B cell (primary cell): ENCODE results near the gene ACOXL. TPM values are rescaled to one million over a fixed set of nuclear protein-coding genes. Genes with fewer than 3 reads are reported as not detected.

Source experiments
- ATAC-seq: fragments of 200-7000 bp; cut with Tn5 transposase; one replicate; pipeline ENCODE4 v1.10.0; 2021; ENCODE audit warnings: low read depth, mild to moderate bottlenecking, moderate number of reproducible peaks, moderate library complexity
- CTCF ChIA-PET: fragments of 350-600 bp; sonication (Branson Sonifier 250); formaldehyde crosslinking; loops from one replicate; lab custom pipeline; 2021; ENCODE audit warnings: antibody characterized with exemption, inconsistent platforms; lab: Charles Lee
- POLR2A ChIA-PET: fragments of 350-600 bp; sonication (Branson Sonifier 250); formaldehyde crosslinking; loops from one replicate; lab custom pipeline; 2021; ENCODE audit warnings: antibody characterized with exemption; lab: Charles Lee
- DNase-seq: peaks from one replicate; pipeline ENCODE4 v3.0.0; 2013
- H2AFZ ChIP-seq: 2 replicates; pipeline ENCODE4 v1.6.1; 2012; ENCODE audit warnings: mild to moderate bottlenecking, low read depth, low read length; ENCODE audit not compliant: insufficient read depth, poor library complexity, severe bottlenecking
- H3K27ac ChIP-seq, 2 donors: 1 replicate in 1 of 2; 2 replicates in 1 of 2; pipeline ENCODE4 v1.5.1; 2012 to 2013; ENCODE audit warnings: low read length in 2 of 2, mild to moderate bottlenecking in 2 of 2, moderate library complexity in 1 of 2
- H3K27me3 ChIP-seq, 4 experiments: fragments of 200-600 bp in 1 of 4; sonication (generic) in 1 of 4; replicated peaks in 1 of 4; 1 replicate in 2 of 4; 2 replicates in 2 of 4; pipeline versions ENCODE4 v1.6.1 to v1.7.0; 2013 to 2016; ENCODE audit warnings: low read length in 3 of 4, mild to moderate bottlenecking in 2 of 4, mixed read lengths in 1 of 4, moderate library complexity in 1 of 4; ENCODE audit not compliant: insufficient read depth in 4 of 4, control insufficient read depth in 3 of 4; ENCODE audit errors: control extremely low read depth in 1 of 4
- H3K36me3 ChIP-seq, 2 experiments: replicated peaks in 1 of 2; 1 replicate in 1 of 2; 2 replicates in 1 of 2; pipeline versions ENCODE4 v1.6.1 to v1.7.1; 2013; ENCODE audit warnings: low read length in 1 of 2; ENCODE audit not compliant: insufficient read depth in 2 of 2, control insufficient read depth in 1 of 2; ENCODE audit errors: control extremely low read depth in 1 of 2, extremely low read depth in 1 of 2
- H3K4me1 ChIP-seq, 2 donors: fragments of 200-600 bp in 1 of 2; sonication (generic) in 1 of 2; 1 replicate in 1 of 2; 2 replicates in 1 of 2; pipeline versions ENCODE4 v1.5.1 to v1.6.1; 2013 to 2017; ENCODE audit warnings: low read length in 2 of 2; ENCODE audit not compliant: control insufficient read depth in 2 of 2, insufficient read depth in 2 of 2
- H3K4me2 ChIP-seq: replicated peaks from 2 replicates; pipeline ENCODE3; 2012; ENCODE audit warnings: mild to moderate bottlenecking, low read depth, low read length; ENCODE audit not compliant: poor library complexity, severe bottlenecking
- H3K4me3 ChIP-seq, 5 experiments: fragments of 200-600 bp in 1 of 5; sonication (generic) in 1 of 5; 1 replicate in 3 of 5; 2 replicates in 2 of 5; pipeline versions ENCODE4 v1.5.1 to v1.7.0; 2011 to 2016; ENCODE audit warnings: low read length in 4 of 5, mild to moderate bottlenecking in 4 of 5, low read depth in 2 of 5, control low read depth in 1 of 5, moderate library complexity in 1 of 5; ENCODE audit not compliant: insufficient read depth in 1 of 5; ENCODE audit errors: control extremely low read depth in 1 of 5, extremely low read depth in 1 of 5
- H3K79me2 ChIP-seq: fragments of 200-600 bp; sonication (generic); one replicate; pipeline ENCODE4 v1.6.0; 2016; ENCODE audit warnings: low read length; ENCODE audit not compliant: control insufficient read depth, insufficient read depth
- H3K9ac ChIP-seq: fragments of 200-600 bp; sonication (generic); 2 replicates; pipeline ENCODE4 v1.6.1; 2017; ENCODE audit warnings: mild to moderate bottlenecking, low read length, moderate library complexity
- H3K9me3 ChIP-seq, 3 donors: one replicate each; pipeline versions ENCODE4 v1.6.1 to v1.7.1; 2013; ENCODE audit warnings: low read length in 2 of 3; ENCODE audit not compliant: control insufficient read depth in 2 of 3, insufficient read depth in 1 of 3; ENCODE audit errors: control extremely low read depth in 1 of 3
- H4K20me1 ChIP-seq: 2 replicates; pipeline ENCODE4 v1.6.0; 2012; ENCODE audit warnings: mild to moderate bottlenecking, low read length; ENCODE audit not compliant: insufficient read depth, control insufficient read depth, poor library complexity, severe bottlenecking
- H3K27ac Mint-ChIP-seq: one replicate; pipeline ENCODE4 v1.8.0; 2021; ENCODE audit warnings: mixed read lengths
- H3K27me3 Mint-ChIP-seq: one replicate; pipeline ENCODE4 v1.8.0; 2021; ENCODE audit warnings: mixed read lengths
- H3K4me1 Mint-ChIP-seq: one replicate; pipeline ENCODE4 v1.8.0; 2021; ENCODE audit warnings: mixed read lengths
- H3K4me3 Mint-ChIP-seq: one replicate; pipeline ENCODE4 v1.8.0; 2021; ENCODE audit warnings: mixed read lengths
- H3K9me3 Mint-ChIP-seq: one replicate; pipeline ENCODE4 v1.8.0; 2022; ENCODE audit warnings: mixed read lengths; ENCODE audit not compliant: insufficient read depth
- EZH2 ChIP-seq: IDR thresholded peaks from 2 replicates; pipeline ENCODE4 v1.6.1; 2012; ENCODE audit warnings: borderline replicate concordance, low read depth, mild to moderate bottlenecking, moderate library complexity, low read length; ENCODE audit not compliant: insufficient read depth, poor library complexity, severe bottlenecking
- WGBS: methylation state at CpG from one replicate; pipeline ENCODE4 v1.1.5; 2013; ENCODE audit warnings: missing lambda C conversion rate; ENCODE audit not compliant: insufficient coverage; 5-methylcytosine and 5-hydroxymethylcytosine counted together
- intact Hi-C: fragments of 100-400 bp; cut with micrococcal nuclease; formaldehyde crosslinking; loops from one replicate; pipeline ENCODE4 v1.10.0; 2022
- polyA plus RNA-seq: library from polyadenylated mRNA; depleted of rRNA; stranded (reverse); fragments of >200 nt; gene quantifications from 2 replicates; pipeline ENCODE4 v1.2.3, GENCODE V29; 2012
- total RNA-seq, 2 donors: library from RNA; stranded (reverse); fragments of 120-200 nt in 1 of 2; gene quantifications; 1 replicate in 1 of 2; 2 replicates in 1 of 2; pipeline versions ENCODE4 v1.2.3 to v1.2.4, GENCODE V29; 2013 to 2022
- TF ChIP-seq, protein P1 (sequence below): fragments of 200-600 bp; IDR thresholded peaks from one replicate; pipeline ENCODE4 v1.8.0; 2022; ENCODE audit warnings: antibody characterized with exemption, mild to moderate bottlenecking

The ACOXL gene
- total and polyA plus RNA-seq, 2 donors (not counting 1 experiment from before 2014, with no cell fraction given) = 0.06 TPM; not detected in 1

DNA sequence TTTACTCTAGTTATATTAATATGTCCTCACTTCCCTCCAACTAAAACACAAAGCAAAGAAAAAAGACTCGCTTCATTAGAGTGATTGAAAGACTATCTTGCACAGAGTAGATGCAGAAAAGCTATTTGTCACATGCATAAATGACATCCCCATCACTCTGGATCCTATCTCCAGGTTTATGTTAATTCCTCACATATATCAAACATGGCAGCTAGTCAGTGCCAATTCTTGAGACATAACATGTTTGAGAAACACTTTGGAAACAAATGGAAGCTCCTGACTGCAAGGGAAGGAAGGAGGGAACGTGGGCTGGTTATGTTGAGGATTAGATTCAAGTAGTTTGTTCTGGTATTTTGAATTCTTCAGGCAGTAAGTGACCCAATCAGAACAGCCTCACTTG is 298.6 kb downstream of the ACOXL start:
- Histone ChIP-seq H3K36me3 (no peaks in the 10 kb centered on the region), H2AFZ (no peak overlapping the region), H3K4me2 (no peak overlapping the region), H3K4me1 (peaks cover 2 to 3% of the 10 kb centered on the region in 2 donors), H3K27ac (no peak overlapping the region), H3K9ac (no peak overlapping the region), H3K9me3 (peaks cover 0 to 3% (median 0%) of the 10 kb centered on the region in 3 donors), H3K27me3 (no peaks in the 10 kb centered on the region), H4K20me1 (no peaks in the 10 kb centered on the region), H3K4me3 (no peak overlapping the region), H3K79me2 (no peaks in the 10 kb centered on the region)
- intact Hi-C loops = no loop called here
- Mint-ChIP-seq H3K27ac (no peak overlapping the region), H3K27me3 (peaks cover 15% of the 10 kb centered on the region), H3K4me3 (no peak overlapping the region), H3K9me3 (no peaks in the 10 kb centered on the region), H3K4me1 (peaks cover 5% of the 10 kb centered on the region)
- no peak for ATAC-seq
- DNase-seq = no peak
- ChIA-PET CTCF (no interaction called here), POLR2A (no interaction called here)
- 83% methylated on average over 1 of the region's 2 CpGs for WGBS
- TF ChIP-seq EZH2 = no peak
- TF ChIP-seq, protein P1, sequence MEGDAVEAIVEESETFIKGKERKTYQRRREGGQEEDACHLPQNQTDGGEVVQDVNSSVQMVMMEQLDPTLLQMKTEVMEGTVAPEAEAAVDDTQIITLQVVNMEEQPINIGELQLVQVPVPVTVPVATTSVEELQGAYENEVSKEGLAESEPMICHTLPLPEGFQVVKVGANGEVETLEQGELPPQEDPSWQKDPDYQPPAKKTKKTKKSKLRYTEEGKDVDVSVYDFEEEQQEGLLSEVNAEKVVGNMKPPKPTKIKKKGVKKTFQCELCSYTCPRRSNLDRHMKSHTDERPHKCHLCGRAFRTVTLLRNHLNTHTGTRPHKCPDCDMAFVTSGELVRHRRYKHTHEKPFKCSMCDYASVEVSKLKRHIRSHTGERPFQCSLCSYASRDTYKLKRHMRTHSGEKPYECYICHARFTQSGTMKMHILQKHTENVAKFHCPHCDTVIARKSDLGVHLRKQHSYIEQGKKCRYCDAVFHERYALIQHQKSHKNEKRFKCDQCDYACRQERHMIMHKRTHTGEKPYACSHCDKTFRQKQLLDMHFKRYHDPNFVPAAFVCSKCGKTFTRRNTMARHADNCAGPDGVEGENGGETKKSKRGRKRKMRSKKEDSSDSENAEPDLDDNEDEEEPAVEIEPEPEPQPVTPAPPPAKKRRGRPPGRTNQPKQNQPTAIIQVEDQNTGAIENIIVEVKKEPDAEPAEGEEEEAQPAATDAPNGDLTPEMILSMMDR = no peak

DNA sequence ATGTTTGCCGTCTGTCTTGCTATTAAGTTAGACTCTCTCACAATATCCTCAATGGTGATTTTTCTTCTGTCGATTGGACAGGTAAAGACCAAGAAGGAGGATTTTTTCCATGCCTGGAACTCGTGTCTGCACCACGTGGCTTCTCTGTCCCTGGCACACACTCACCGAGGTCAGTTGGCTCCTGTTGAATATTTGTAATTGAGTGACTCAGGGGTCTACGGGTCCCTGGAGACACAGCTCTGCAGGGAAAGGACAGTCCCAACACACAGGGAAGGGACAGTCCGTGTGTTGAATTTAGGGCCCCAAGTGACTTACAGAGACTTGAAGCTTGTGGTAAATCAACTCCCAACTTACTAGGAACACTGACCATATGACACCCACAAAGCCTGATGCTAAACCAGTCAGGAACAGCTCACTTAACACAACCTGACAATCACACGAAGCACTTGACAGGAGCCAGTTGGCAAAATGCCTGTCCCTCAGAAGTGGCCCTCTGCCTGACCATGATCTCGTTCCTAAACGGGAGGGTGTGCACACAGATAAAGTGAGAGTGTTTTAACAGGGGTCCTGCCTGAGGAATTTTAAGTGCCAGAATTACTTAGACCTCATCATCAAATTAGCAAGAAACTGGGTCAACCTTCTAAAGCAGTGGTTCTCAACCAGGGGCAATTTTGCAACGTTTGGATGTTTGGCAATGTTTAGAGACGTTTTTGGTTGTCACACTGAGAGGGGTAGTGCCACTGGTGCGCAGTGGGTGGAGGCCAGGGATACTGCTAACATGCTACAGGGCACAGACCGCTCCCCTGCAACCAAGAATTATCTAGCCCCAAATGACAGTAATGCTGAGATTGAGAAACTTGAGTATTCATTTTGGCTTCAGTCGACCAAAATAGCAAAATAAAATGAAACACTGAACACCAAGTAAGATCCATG is 299.4 kb downstream of the ACOXL start:
- H3K36me3 ChIP-seq = no peaks in the 10 kb centered on the region
- no peaks in the 10 kb centered on the region for H3K79me2 ChIP-seq
- WGBS = 77% methylated on average over 12 of the region's 15 CpGs
- ChIA-PET POLR2A (no interaction called here), CTCF (no interaction called here)
- Mint-ChIP-seq H3K4me1 (peaks cover 13% of the 10 kb centered on the region), H3K27me3 (peaks cover 12% of the 10 kb centered on the region), H3K4me3 (no peak overlapping the region), H3K27ac (no peak overlapping the region), H3K9me3 (no peaks in the 10 kb centered on the region)
- TF ChIP-seq, protein P1 = no peak
- no peak for TF ChIP-seq EZH2
- ATAC-seq (no peak), DNase-seq (no peak)
- H3K27me3 ChIP-seq = peaks cover 0 to 3% (median 0%) of the 10 kb centered on the region in 4 experiments
- peaks cover 0 to 3% (median 0%) of the 10 kb centered on the region in 3 donors for H3K9me3 ChIP-seq
- H3K9ac ChIP-seq = no peak overlapping the region
- H3K27ac ChIP-seq = no peak overlapping the region
- no peak overlapping the region for H3K4me3 ChIP-seq
- peaks cover 10 to 12% of the 10 kb centered on the region in 2 donors for H3K4me1 ChIP-seq
- intact Hi-C loops = no loop called here
- no peak overlapping the region for H2AFZ ChIP-seq
- no peak overlapping the region for H3K4me2 ChIP-seq
- H4K20me1 ChIP-seq = no peaks in the 10 kb centered on the region
